GM21528 (cell line): ENCODE data around the gene PCSK6.

Source experiments
- ATAC-seq: cut with Tn5 transposase; IDR thresholded peaks from one replicate; pipeline ENCODE4 v1.9.1; 2021; ENCODE audit warnings: mild to moderate bottlenecking, moderate library complexity; ENCODE audit not compliant: unreplicated experiment, low FRiP score

PCSK6 gene

GRCh38 chr15:101320501-101321052 lies 168.9 kb downstream of the PCSK6 start:
- peak; percentile 63 for ATAC-seq

GRCh38 chr15:101318839-101319238 lies 170.7 kb downstream of the PCSK6 start:
- ATAC-seq, result no peak

GRCh38 chr15:101318147-101318819 lies 171.2 kb downstream of the PCSK6 start:
- no peak for ATAC-seq

- no peak for ATAC-seq
Observed at GRCh38 chr15:101317336-101317872, 172.1 kb downstream of the PCSK6 start.

GRCh38 chr15:101316529-101316928 lies 173.0 kb downstream of the PCSK6 start:
- ATAC-seq, result no peak

GRCh38 chr15:101315736-101316135 lies 173.8 kb downstream of the PCSK6 start:
- no peak for ATAC-seq

GRCh38 chr15:101314336-101315125 lies 175.0 kb downstream of the PCSK6 start:
- no peak for ATAC-seq

GRCh38 chr15:101313041-101313761 lies 176.3 kb downstream of the PCSK6 start:
- no peak for ATAC-seq

GRCh38 chr15:101310508-101310907 lies 179.0 kb downstream of the PCSK6 start:
- ATAC-seq, result no peak

- no peak for ATAC-seq
Observed at GRCh38 chr15:101310161-101310480, 179.4 kb downstream of the PCSK6 start.

- ATAC-seq, result no peak
Observed at GRCh38 chr15:101309436-101310160, 179.9 kb downstream of the PCSK6 start.

- no peak for ATAC-seq
Observed at GRCh38 chr15:101308604-101309435, 180.7 kb downstream of the PCSK6 start.

- ATAC-seq, result no peak
Observed at GRCh38 chr15:101307897-101308603, 181.5 kb downstream of the PCSK6 start.

- no peak for ATAC-seq
Observed at GRCh38 chr15:101307048-101307896, 182.2 kb downstream of the PCSK6 start.

- ATAC-seq, result no peak
Observed at GRCh38 chr15:101306341-101307047, 183.0 kb downstream of the PCSK6 start.

- ATAC-seq, result no peak
Observed at GRCh38 chr15:101305820-101306255, 183.7 kb downstream of the PCSK6 start.

- no peak for ATAC-seq
Observed at GRCh38 chr15:101303408-101303807, 186.1 kb downstream of the PCSK6 start.
